K562 (cell line): ENCODE results near the gene ARNT2. TPM values are rescaled to one million over a fixed set of nuclear protein-coding genes. Genes with fewer than 3 reads are reported as not detected.

Experiments
- ATAC-seq: fragments of 200-7000 bp; cut with Tn5 transposase; 3 replicates; pipeline ENCODE4 v1.9.1; 2020; ENCODE audit warnings: moderate library complexity
- BruUV-seq: library from RNA; stranded (reverse); fragments of 400-500 nt; replicated peaks from 2 replicates; lab custom pipeline; 2021; lab: Mats Ljungman, UMichigan
- CTCF ChIA-PET: fragments of 300-600 bp; formaldehyde crosslinking; extraction: SDS; loops from one replicate; lab custom pipeline; 2021; ENCODE audit warnings: low intra/inter-chr PET ratio; lab: Yijun Ruan, JAX
- POLR2A ChIA-PET: fragments of 300-600, 350-650 bp; sonication (Branson Sonifier 250); formaldehyde crosslinking; extraction: SDS; loops from one replicate; lab custom pipeline; 2021; ENCODE audit warnings: antibody characterized with exemption, inconsistent platforms; lab: Yijun Ruan, JAX
- DNase-seq, 4 experiments: peaks; one replicate each; pipeline versions ENCODE4 v3.0.0 to v3.0.0-alpha.2; 2011 to 2018; ENCODE audit warnings: low spot score in 3 of 4, mixed read lengths in 3 of 4; ENCODE audit errors: extremely low read depth in 1 of 4
- FAIRE-seq: peaks from 2 replicates; lab custom pipeline; 2011; peaks lifted over from hg19 to GRCh38; lab: Jason Lieb, UNC
- H2AFZ ChIP-seq: 2 replicates; pipeline ENCODE4 v1.6.0; 2011; ENCODE audit warnings: low read depth, low read length, control low read depth, inconsistent platforms
- H3K27ac ChIP-seq: fragments of 200-600 bp; 3 replicates; pipeline ENCODE4 v1.8.0; 2011; ENCODE audit warnings: low read depth, mild to moderate bottlenecking, control low read depth, inconsistent platforms, low read length, moderate library complexity, mixed read lengths; ENCODE audit errors: extremely low read depth
- H3K27me3 ChIP-seq, 2 experiments: fragments of 300-600 bp in 1 of 2; 2 replicates in 1 of 2; 3 replicates in 1 of 2; pipeline versions ENCODE4 v1.6.0 to v1.8.0; 2011; ENCODE audit warnings: inconsistent platforms in 2 of 2, low read length in 2 of 2, mild to moderate bottlenecking in 1 of 2, mixed read lengths in 1 of 2, moderate library complexity in 1 of 2; ENCODE audit not compliant: control insufficient read depth in 2 of 2, insufficient read depth in 2 of 2
- H3K36me3 ChIP-seq: fragments of 300-600 bp; 3 replicates; pipeline ENCODE4 v1.8.0; 2011; ENCODE audit warnings: mild to moderate bottlenecking, low read length, inconsistent platforms; ENCODE audit not compliant: control insufficient read depth, insufficient read depth
- H3K4me1 ChIP-seq, 2 experiments: fragments of 200-600 bp in 1 of 2; replicated peaks in 1 of 2; 2 replicates in 1 of 2; 3 replicates in 1 of 2; pipeline versions ENCODE4 v1.5.1 to v1.8.0; 2011; ENCODE audit warnings: inconsistent platforms in 2 of 2, low read length in 2 of 2, mild to moderate bottlenecking in 1 of 2, mixed read lengths in 1 of 2, moderate library complexity in 1 of 2; ENCODE audit not compliant: control insufficient read depth in 2 of 2, insufficient read depth in 2 of 2
- H3K4me2 ChIP-seq: 2 replicates; pipeline ENCODE4 v1.6.1; 2011; ENCODE audit warnings: low read length, control low read depth, inconsistent platforms, mixed read lengths; ENCODE audit not compliant: insufficient read depth
- H3K4me3 ChIP-seq: fragments of 200-600 bp; sonication (generic), shearing (Covaris generic); 2 replicates; pipeline ENCODE4 v1.5.1; 2016; ENCODE audit warnings: control low read depth, inconsistent platforms
- H3K79me2 ChIP-seq: fragments of 200-600 bp; 3 replicates; pipeline ENCODE4 v1.8.0; 2011; ENCODE audit warnings: low read length, inconsistent platforms; ENCODE audit not compliant: control insufficient read depth, insufficient read depth
- H3K9ac ChIP-seq, 2 experiments: 2 replicates each; pipeline versions ENCODE4 v1.6.0 to v1.6.1; 2011; ENCODE audit warnings: low read depth in 2 of 2, low read length in 2 of 2, control low read depth in 1 of 2, inconsistent platforms in 1 of 2, mild to moderate bottlenecking in 1 of 2, mixed read lengths in 1 of 2; ENCODE audit not compliant: insufficient read depth in 1 of 2
- H3K9me1 ChIP-seq: one replicate; pipeline ENCODE4 v1.6.0; 2011; ENCODE audit warnings: inconsistent platforms, mild to moderate bottlenecking, low read length, moderate library complexity; ENCODE audit not compliant: control insufficient read depth, insufficient read depth
- H3K9me3 ChIP-seq: replicated peaks from 2 replicates; pipeline ENCODE4 v1.5.1; 2011; ENCODE audit warnings: low read depth, low read length, inconsistent platforms; ENCODE audit not compliant: control insufficient read depth, insufficient read depth
- H4K20me1 ChIP-seq: replicated peaks from 2 replicates; pipeline ENCODE4 v1.6.1; 2011; ENCODE audit warnings: low read length, inconsistent platforms, mixed read lengths; ENCODE audit not compliant: control insufficient read depth, insufficient read depth
- BRD4 ChIP-seq: fragments of 200-600 bp; sonication (generic); IDR thresholded peaks from 2 replicates; pipeline ENCODE4 v1.6.1; 2017; ENCODE audit warnings: inconsistent platforms
- ERF ChIP-seq: fragments of 450-650 bp; formaldehyde crosslinking; IDR thresholded peaks from 2 replicates; pipeline ENCODE4 v1.4.0; 2020; ENCODE audit warnings: mild to moderate bottlenecking, mixed read lengths
- KAT7 ChIP-seq: sonication (generic); formaldehyde crosslinking; IDR thresholded peaks from 2 replicates; pipeline ENCODE4 v1.8.0; 2022; ENCODE audit warnings: missing genetic modification reagents, mild to moderate bottlenecking, borderline replicate concordance
- WGBS: fragments of 100-300 bp; shearing (Covaris generic); methylation state at CpG from one replicate; pipeline ENCODE4 v1.1.6; 2016; ENCODE audit warnings: low coverage, mixed read lengths; ENCODE audit not compliant: insufficient coverage; ENCODE audit errors: missing lambda C conversion rate; 5-methylcytosine and 5-hydroxymethylcytosine counted together
- in situ Hi-C: fragments of 300-500 bp; cut with MboI; formaldehyde crosslinking; loops from 4 replicates; pipeline ENCODE4 v1.15.0; 2018; ENCODE audit warnings: inconsistent platforms, mixed read lengths
- intact Hi-C: fragments of 100-400 bp; cut with micrococcal nuclease; formaldehyde crosslinking; loops from 2 replicates; pipeline ENCODE4 v1.14.2; 2022
- polyA plus RNA-seq, 8 experiments: library from polyadenylated mRNA; depleted of rRNA in 4 of 8; stranded (reverse) in 5 of 8; unstranded in 3 of 8; fragments of >200 nt; fragmentation: Nextera tagmentation in 2 of 8; fragmentation: Illumina TruSeq in 1 of 8; extraction: Ambion mirVana in 2 of 8; extraction: Trizol in 1 of 8; gene quantifications; 2 replicates each; pipeline versions ENCODE4 v1.2.1 to v1.2.3, GENCODE V29; 2011 to 2014; ENCODE audit warnings: inconsistent platforms in 1 of 8, missing spikeins in 1 of 8
- total RNA-seq, 7 experiments: library from RNA; depleted of rRNA in 6 of 7; stranded (reverse); fragments of >200 nt in 6 of 7; fragmentation: Illumina TruSeq in 2 of 7; extraction: Trizol in 2 of 7; gene quantifications; 2 replicates each; pipeline versions ENCODE4 v1.2.1 to v1.2.3, GENCODE V29; 2011 to 2021; ENCODE audit warnings: low replicate concordance in 1 of 7
- TF ChIP-seq, protein P1 (sequence below): fragments of 450-650 bp; IDR thresholded peaks from 2 replicates; pipeline ENCODE4 v1.6.1; 2017; ENCODE audit warnings: antibody characterized with exemption

ARNT2 gene
- total and polyA plus RNA-seq, 9 of the 15 experiments (the other 6 are each of a cell fraction or from before 2014, with no cell fraction given), result 0.01 TPM; not detected in 8

DNA sequence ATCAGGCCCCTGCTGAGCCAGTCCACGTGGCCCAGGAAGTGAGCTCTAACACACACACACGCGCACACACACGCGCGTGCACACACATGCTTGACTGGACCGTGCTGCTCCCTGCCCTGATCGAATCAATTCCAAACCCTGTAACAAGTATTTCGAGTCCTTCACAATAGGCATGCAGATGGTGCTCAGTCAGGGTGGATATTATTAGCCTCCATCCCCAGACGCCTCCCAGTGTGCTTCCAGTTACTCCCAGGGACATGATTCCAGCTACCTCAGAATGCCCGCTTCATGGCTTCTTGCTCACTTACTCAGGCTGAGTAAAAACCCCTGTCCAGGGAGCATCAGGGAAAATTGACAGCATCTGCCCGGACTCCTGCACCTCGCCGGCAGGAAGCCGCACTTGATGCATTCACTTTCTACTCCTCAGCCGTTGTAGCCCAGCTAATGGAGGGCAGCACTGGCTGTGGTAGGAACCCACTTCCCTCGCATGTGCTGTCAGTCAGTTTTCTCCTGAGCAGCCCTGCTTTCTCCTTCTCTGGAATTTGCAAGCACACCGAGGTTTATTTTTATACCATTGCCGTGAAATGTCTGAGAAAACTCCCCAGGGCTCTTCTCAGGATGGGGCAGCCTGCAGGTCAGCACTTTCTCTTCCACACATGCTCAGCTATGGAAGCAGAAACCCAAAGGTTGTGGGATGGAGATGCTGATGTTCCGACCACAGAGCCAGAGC, 164.9 kb downstream of the ARNT2 start:
- peaks cover 4% of the 10 kb centered on the region; the same call in 1 of the 2 replicates for H4K20me1 ChIP-seq
- ATAC-seq, result no peak
- H3K9ac ChIP-seq, result no peak overlapping the region; a peak in 1 of 4 replicates
- TF ChIP-seq BRD4 (no peak), KAT7 (CRISPR knock-in tag) (no peak), ERF (CRISPR knock-in tag) (no peak)
- TF ChIP-seq, protein P1, sequence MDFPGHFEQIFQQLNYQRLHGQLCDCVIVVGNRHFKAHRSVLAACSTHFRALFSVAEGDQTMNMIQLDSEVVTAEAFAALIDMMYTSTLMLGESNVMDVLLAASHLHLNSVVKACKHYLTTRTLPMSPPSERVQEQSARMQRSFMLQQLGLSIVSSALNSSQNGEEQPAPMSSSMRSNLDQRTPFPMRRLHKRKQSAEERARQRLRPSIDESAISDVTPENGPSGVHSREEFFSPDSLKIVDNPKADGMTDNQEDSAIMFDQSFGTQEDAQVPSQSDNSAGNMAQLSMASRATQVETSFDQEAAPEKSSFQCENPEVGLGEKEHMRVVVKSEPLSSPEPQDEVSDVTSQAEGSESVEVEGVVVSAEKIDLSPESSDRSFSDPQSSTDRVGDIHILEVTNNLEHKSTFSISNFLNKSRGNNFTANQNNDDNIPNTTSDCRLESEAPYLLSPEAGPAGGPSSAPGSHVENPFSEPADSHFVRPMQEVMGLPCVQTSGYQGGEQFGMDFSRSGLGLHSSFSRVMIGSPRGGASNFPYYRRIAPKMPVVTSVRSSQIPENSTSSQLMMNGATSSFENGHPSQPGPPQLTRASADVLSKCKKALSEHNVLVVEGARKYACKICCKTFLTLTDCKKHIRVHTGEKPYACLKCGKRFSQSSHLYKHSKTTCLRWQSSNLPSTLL, result no peak
- TF ChIP-seq, all 486 proteins: peak for 0
- Histone ChIP-seq H3K27me3 (peaks cover 4 to 29% of the 10 kb centered on the region in 2 experiments; a peak in 3 of 5 replicates), H3K36me3 (no peaks in the 10 kb centered on the region), H3K9me1 (no peaks in the 10 kb centered on the region), H2AFZ (no peak overlapping the region), H3K79me2 (no peaks in the 10 kb centered on the region), H3K4me3 (no peak overlapping the region), H3K4me2 (no peak overlapping the region), H3K27ac (no peak overlapping the region), H3K4me1 (no peaks in the 10 kb centered on the region), H3K9me3 (no peaks in the 10 kb centered on the region)
- DNase-seq (no peak), FAIRE-seq (no peak)
- in situ Hi-C loops, result no loop called here
- intact Hi-C loops, result no loop called here
- POLR2A ChIA-PET, result no interaction called here
- BruUV-seq, result no TSS peak
- CTCF ChIA-PET, result interaction anchor here (1.3 kb wide), 1 partner anchor 208 kb away, joined by 4 read pairs; no protein-coding TSS in a partner anchor
- 1% methylated on average over 20 of the region's 20 CpGs for WGBS
